Vagina (tissue), 2 donors: Measurements from ENCODE around the gene PPFIA4. TPM values are rescaled to one million over a fixed set of nuclear protein-coding genes. Genes with fewer than 3 reads are reported as not detected.

ENCODE experiments used
- DNase-seq, 2 donors: peaks; one replicate each; pipeline ENCODE4 v3.0.0-alpha.2; 2017; ENCODE audit errors: extremely low spot score in 2 of 2
- H3K27ac ChIP-seq: fragments of 200-600 bp; sonication (generic); one replicate; pipeline ENCODE4 v1.5.1; 2019
- H3K27me3 ChIP-seq: fragments of 200-600 bp; sonication (generic); one replicate; pipeline ENCODE4 v1.5.1; 2019
- H3K36me3 ChIP-seq, 2 donors: fragments of 200-600 bp; sonication (generic); one replicate each; pipeline ENCODE4 v1.5.1; 2017 to 2019
- H3K4me1 ChIP-seq: fragments of 200-600 bp; sonication (generic); one replicate; pipeline ENCODE4 v1.5.1; 2019
- H3K4me3 ChIP-seq, 2 donors: fragments of 200-600 bp; sonication (generic); 1 replicate in 1 of 2; 2 replicates in 1 of 2; pipeline ENCODE4 v1.5.1; 2016 to 2019
- H3K9me3 ChIP-seq: fragments of 200-600 bp; sonication (generic); one replicate; pipeline ENCODE4 v1.5.1; 2019
- POLR2A ChIP-seq, 2 donors: fragments of 450-650 bp; IDR thresholded peaks; one replicate each; pipeline ENCODE4 v1.6.1; 2017; ENCODE audit warnings: antibody characterized with exemption in 2 of 2, mild to moderate bottlenecking in 2 of 2, moderate library complexity in 2 of 2
- POLR2AphosphoS5 ChIP-seq, 2 donors: sonication (generic); formaldehyde crosslinking; IDR thresholded peaks; one replicate each; pipeline ENCODE4 v1.9.0; 2017; ENCODE audit warnings: antibody characterized with exemption in 2 of 2, mild to moderate bottlenecking in 2 of 2, low read depth in 1 of 2; ENCODE audit not compliant: insufficient read depth in 1 of 2
- intact Hi-C: fragments of 100-400 bp; cut with DNase I; formaldehyde crosslinking; loops from one replicate; pipeline ENCODE4 v1.15.1; 2023
- total RNA-seq: library from RNA; depleted of rRNA; stranded (reverse); fragments of >200 nt; gene quantifications from one replicate; pipeline ENCODE4 v1.2.3, GENCODE V29; 2016
- TF ChIP-seq, protein P1 (sequence below), 3 experiments: fragments of 450-650 bp in 2 of 3; fragments of 200-600 bp in 1 of 3; sonication (generic) in 1 of 3; IDR thresholded peaks; one replicate each; pipeline ENCODE4 v1.5.1; 2017 to 2019; ENCODE audit warnings: antibody characterized with exemption in 3 of 3, mild to moderate bottlenecking in 2 of 3, moderate library complexity in 2 of 3

Gene PPFIA4
- total RNA-seq, 1 donor from 2014 or later, result 11.5 TPM

DNA sequence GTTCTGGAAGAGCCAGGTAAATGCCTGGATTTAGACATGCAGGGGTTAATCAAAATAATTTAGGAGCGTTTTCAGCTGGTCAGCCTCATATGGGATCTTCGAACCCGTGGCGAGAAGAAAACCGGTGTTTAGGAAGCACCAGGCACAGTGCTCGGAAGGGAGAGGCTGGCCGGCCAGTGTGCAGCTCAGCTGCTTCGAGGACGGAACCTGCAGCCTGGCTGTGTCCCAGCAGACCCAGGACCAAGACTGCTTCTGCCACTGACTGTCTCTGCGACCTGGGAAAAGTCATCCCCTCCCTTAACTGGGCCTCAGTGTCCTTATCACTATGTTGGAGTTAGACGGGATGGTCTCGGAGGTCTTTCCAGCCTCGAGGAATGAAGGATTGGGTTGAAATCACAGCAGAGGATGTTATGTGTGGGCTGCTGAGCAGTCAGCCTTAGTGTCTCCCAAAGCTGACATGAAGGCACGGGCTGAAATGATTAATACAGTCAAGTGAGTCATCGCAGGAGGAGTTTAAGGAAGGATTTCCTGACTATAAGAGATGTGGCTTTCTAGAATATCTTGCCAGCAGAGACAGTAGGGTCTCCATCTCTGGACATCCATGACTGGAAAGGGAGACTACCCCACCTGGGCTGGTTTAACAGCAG, 20.8 kb downstream of the PPFIA4 start:
- Histone ChIP-seq H3K36me3 (no peaks in the 10 kb centered on the region), H3K9me3 (no peaks in the 10 kb centered on the region), H3K27ac (no peak overlapping the region), H3K4me3 (no peak overlapping the region), H3K4me1 (no peaks in the 10 kb centered on the region), H3K27me3 (no peaks in the 10 kb centered on the region)
- no peak for DNase-seq
- TF ChIP-seq, protein P1, sequence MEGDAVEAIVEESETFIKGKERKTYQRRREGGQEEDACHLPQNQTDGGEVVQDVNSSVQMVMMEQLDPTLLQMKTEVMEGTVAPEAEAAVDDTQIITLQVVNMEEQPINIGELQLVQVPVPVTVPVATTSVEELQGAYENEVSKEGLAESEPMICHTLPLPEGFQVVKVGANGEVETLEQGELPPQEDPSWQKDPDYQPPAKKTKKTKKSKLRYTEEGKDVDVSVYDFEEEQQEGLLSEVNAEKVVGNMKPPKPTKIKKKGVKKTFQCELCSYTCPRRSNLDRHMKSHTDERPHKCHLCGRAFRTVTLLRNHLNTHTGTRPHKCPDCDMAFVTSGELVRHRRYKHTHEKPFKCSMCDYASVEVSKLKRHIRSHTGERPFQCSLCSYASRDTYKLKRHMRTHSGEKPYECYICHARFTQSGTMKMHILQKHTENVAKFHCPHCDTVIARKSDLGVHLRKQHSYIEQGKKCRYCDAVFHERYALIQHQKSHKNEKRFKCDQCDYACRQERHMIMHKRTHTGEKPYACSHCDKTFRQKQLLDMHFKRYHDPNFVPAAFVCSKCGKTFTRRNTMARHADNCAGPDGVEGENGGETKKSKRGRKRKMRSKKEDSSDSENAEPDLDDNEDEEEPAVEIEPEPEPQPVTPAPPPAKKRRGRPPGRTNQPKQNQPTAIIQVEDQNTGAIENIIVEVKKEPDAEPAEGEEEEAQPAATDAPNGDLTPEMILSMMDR (IDR thresholded peaks at IDR 0.05), result no peak
- TF ChIP-seq POLR2A (IDR thresholded peaks at IDR 0.05), result no peak
- TF ChIP-seq POLR2AphosphoS5 (IDR thresholded peaks at IDR 0.05; ENCODE audit: insufficient read depth in 1 of 2, low read depth in 1 of 2), result peak in 1 of 2 donors; percentile 64
- intact Hi-C loops, result loop anchor here (10.0 kb wide), 1 partner anchor 288 kb away; no protein-coding TSS in a partner anchor

DNA sequence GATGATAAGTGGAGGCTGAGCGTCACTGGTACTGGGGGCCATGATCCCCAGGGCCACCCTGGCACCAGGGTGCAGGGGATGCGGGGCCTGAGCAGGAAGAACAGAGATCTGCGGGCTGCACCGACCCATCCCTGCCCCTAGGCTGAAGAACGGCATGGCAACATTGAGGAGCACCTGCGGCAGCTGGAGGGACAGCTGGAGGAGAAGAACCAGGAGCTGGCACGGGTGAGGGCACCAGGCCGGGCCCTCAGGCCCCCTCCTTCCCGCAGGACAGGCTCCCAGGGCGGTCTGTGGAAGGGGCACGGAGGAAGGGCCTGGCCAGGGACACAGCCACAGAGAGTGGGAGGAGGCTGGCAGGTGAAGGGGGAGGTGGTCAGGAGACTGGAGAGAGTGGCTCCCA, 21.8 kb downstream of the PPFIA4 start:
- H3K9me3 ChIP-seq, result no peaks in the 10 kb centered on the region
- no peaks in the 10 kb centered on the region for H3K4me1 ChIP-seq
- no peak overlapping the region for H3K4me3 ChIP-seq
- no peaks in the 10 kb centered on the region for H3K27me3 ChIP-seq
- H3K36me3 ChIP-seq, result no peaks in the 10 kb centered on the region
- no peak for DNase-seq
- H3K27ac ChIP-seq, result no peak overlapping the region
- intact Hi-C loops, result loop anchor here (10.0 kb wide), 1 partner anchor 287 kb away; no protein-coding TSS in a partner anchor
- TF ChIP-seq POLR2AphosphoS5 (IDR thresholded peaks at IDR 0.05; ENCODE audit: insufficient read depth in 1 of 2, low read depth in 1 of 2) (no peak), POLR2A (IDR thresholded peaks at IDR 0.05) (no peak)
- TF ChIP-seq, protein P1 (IDR thresholded peaks at IDR 0.05), result no peak

DNA sequence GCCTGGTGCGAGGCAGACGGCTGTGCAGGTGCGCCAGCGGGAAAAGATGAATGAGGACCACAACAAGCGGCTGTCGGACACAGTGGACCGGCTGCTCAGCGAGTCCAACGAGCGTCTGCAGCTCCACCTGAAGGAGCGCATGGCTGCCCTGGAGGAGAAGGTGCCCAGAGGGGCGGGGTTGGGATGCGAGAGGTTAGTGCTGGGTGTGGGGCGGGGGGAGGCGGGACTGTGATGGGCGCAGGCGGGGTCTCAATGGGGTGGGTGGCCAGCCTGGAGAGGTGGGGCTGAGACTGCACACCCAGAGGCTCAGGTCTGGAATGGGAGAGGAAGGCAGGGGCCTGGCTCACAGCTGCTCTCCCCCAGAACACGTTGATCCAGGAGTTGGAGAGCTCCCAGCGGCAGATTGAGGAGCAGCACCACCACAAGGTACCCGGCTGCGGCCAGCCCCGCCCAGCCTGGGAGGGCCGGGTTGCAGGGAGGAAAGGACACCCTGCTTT, 22.3 kb downstream of the PPFIA4 start:
- TF ChIP-seq POLR2A (IDR thresholded peaks at IDR 0.05) (no peak), POLR2AphosphoS5 (IDR thresholded peaks at IDR 0.05; ENCODE audit: insufficient read depth in 1 of 2, low read depth in 1 of 2) (no peak)
- TF ChIP-seq, protein P1 (IDR thresholded peaks at IDR 0.05), result no peak

DNA sequence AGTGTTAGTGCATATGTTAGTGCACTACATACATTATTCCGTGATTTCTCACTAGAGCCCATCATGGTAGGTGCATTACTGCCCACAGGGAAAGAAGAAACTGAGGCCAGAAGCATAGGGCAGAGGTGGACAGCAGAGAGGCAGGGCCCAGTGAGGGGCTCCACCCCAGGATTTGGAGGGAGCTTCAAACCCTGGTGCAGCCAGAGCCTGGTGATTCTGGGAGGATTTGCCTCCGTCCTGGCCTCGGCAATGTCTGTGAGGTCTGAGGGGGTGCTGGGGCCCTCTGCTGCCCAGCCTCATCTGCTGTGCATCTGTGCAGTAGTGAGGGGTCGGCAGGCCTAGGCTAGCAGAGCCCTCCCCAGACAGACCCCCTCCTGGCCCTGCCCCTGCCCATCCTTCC, 22.8 kb downstream of the PPFIA4 start:
- Histone ChIP-seq H3K4me3 (no peak overlapping the region), H3K36me3 (no peaks in the 10 kb centered on the region), H3K4me1 (no peaks in the 10 kb centered on the region), H3K27me3 (no peaks in the 10 kb centered on the region), H3K9me3 (no peaks in the 10 kb centered on the region), H3K27ac (no peak overlapping the region)
- no peak for DNase-seq
- intact Hi-C loops, result loop anchor here (10.0 kb wide), 1 partner anchor 286 kb away; no protein-coding TSS in a partner anchor
- TF ChIP-seq, protein P1 (IDR thresholded peaks at IDR 0.05), result no peak
- no peak for TF ChIP-seq POLR2A (IDR thresholded peaks at IDR 0.05)
- TF ChIP-seq POLR2AphosphoS5 (IDR thresholded peaks at IDR 0.05; ENCODE audit: insufficient read depth in 1 of 2, low read depth in 1 of 2), result no peak

More for the DNA sequence above, 22.3 kb downstream of the PPFIA4 start:
- Histone ChIP-seq H3K9me3 (no peaks in the 10 kb centered on the region), H3K4me1 (no peaks in the 10 kb centered on the region), H3K4me3 (no peak overlapping the region), H3K27me3 (no peaks in the 10 kb centered on the region), H3K36me3 (no peaks in the 10 kb centered on the region), H3K27ac (no peak overlapping the region)
- no peak for DNase-seq
- intact Hi-C loops, result loop anchor here (10.0 kb wide), 1 partner anchor 286 kb away; no protein-coding TSS in a partner anchor
